Adrenal gland (tissue), 5 donors: ENCODE results near the gene MTUS2.
"Not testable (repeated sequence)": the region's sequence is repeated elsewhere in the genome, so short reads cannot be mapped to it uniquely, and the experiment has no call there.

Experiments
- CTCF ChIP-seq, 6 experiments: fragments of 450-650 bp in 4 of 6; fragments of 200-600 bp in 2 of 6; sonication (generic) in 1 of 6; IDR thresholded peaks; 1 replicate in 5 of 6; 2 replicates in 1 of 6; pipeline versions ENCODE4 v1.5.1 to v1.8.0; 2016 to 2021; ENCODE audit warnings: antibody characterized with exemption in 6 of 6, mild to moderate bottlenecking in 2 of 6, moderate library complexity in 1 of 6
- POLR2A ChIP-seq, 2 donors: fragments of 450-650 bp; IDR thresholded peaks; one replicate each; pipeline ENCODE4 v1.6.1; 2017; ENCODE audit warnings: antibody characterized with exemption in 2 of 2, mild to moderate bottlenecking in 2 of 2, moderate library complexity in 1 of 2
- donor health status: DM: no; HTN: no; CAD: no.

- TF ChIP-seq CTCF, POLR2A (IDR thresholded peaks at IDR 0.05): not testable (repeated sequence)
Measured at GRCh38 chr13:28990378-28990777, 170.2 kb downstream of the MTUS2 start.
